Retina (tissue), 1 donor: ENCODE results near the gene FAM78B.

Source experiments
- DNase-seq: peaks from one replicate; pipeline ENCODE4 v3.0.0-alpha.2; 2016

FAM78B gene, protein sequence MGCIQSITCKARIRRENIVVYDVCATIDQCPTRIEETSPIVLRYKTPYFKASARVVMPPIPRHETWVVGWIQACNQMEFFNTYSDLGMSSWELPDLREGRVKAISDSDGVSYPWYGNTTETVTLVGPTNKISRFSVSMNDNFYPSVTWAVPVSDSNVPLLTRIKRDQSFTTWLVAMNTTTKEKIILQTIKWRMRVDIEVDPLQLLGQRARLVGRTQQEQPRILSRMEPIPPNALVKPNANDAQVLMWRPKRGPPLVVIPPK

DNA sequence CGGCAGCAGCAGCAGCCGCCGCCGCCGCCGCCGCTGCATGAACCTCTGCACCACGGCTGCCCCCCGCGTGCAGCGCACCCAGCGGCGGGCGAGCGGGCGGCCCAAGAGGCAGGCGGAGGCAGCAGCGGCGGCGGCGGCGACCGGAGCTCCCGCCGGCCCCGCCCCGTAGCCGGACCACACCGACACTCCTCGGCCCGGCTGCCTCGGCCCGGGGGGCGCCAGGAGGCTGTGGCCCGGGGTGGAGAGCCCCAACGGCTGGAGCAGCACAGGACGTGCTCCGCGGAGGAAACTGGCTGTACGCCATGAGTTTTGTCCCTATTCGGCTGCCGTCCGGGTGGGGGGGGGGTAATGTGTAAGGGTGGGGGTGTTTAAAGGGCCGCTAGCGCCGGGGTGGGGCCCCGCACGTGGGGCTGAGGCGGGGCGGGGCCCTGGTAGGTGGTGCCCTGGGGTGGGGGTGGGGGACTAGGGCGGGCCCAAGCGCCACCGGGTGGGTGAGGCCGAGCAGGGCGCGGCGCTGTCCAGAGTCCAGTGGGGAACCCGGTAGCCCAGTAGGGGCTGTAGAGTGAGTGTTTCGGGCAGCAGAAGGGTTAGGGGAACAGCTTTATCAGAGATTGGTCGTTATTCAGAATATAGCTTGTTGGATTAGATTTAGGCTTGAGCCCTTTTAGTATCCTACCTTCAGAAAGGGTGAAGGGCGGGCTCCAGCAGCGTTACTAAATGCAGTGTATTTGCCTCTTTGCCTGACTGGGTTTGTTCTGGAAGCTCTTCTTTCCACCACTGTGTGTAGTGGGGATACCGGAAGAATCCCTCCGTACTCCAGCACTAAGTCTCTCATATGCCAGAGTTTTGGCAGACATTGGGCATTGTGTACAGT, at the start of gene FAM78B:
TSS of gene FAM78B (minus strand) at position 304 of the 874 bp plus-strand sequence. CDS start 753 bp downstream, outside the sequence.
- peak; percentile 65 for DNase-seq

DNA sequence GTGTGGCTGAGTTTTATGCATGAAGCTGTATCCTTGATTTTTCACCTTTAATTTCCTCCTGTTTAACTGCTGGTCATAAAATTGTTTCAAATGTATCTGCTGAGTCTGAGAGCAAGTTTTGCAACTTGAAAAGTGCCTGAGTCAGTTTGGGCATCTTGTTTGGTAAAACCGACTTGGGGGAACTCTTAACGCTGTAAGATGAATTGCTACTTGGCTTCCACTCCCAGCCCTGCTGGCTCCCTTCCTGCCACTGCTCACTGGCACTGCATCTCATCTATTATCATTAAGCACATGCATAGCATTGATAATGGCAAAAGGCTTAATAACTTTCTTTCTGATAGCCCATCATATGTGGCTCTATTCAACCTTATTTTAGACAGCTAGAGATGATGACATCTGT, 35.7 kb upstream of the FAM78B start:
- DNase-seq = no peak

DNA sequence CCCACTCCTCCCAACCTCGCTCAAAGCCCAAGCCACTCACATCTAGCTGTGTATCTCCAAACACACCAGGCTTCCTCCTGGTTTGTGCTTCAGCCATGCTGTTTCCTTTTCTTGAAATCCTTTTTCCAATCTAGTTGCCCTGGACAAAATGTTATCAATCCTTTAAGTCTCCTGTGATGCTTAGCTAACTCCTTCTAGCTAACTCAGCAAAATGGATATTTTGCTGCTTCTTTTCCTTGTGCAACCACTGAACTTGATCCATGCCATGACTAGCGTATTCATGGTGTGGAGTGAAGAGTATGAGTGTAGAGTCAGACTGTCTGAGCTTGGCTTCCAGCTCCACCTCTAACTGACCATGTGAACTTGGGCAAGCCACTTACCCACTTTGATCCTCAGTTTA, 33.9 kb upstream of the FAM78B start:
- DNase-seq = no peak

DNA sequence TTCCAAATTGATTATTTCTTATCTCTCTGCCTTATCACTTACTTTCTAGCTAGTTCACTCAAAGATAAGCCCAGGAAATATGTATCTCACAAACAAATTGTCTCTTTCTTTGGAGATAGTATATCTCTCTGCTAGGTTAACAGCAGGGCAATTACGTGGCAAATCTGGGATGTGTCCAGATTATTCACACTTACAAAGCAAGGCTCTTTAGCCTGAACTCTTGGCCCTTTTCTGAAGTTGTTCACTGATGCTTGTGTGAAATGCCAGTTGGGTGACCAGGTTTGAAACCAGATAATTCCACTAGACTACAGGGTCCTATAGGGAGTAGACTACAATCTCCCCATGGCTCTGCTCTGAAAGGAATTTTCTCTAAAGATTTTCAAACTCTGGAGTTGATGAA, 30.8 kb upstream of the FAM78B start:
- no peak for DNase-seq

DNA sequence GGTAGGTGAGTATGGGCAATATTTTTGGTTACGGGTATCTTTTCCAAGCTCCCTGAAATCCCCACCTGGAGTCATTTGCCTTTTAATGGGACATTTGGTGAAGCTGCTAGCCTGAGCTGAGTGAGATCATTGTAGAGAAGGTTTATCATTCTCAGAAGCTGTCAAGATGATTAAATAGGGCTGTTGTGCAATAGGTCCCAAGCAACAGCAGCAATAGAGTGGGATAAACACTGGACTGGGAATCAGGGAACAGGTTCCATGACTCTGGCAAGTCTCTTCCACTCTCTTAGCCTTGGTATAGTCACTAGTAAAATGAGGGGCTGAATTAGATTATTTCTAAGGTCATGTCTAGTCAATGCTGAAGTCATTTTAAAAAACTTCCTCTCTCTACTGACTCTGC, 30.3 kb upstream of the FAM78B start:
- no peak for DNase-seq

DNA sequence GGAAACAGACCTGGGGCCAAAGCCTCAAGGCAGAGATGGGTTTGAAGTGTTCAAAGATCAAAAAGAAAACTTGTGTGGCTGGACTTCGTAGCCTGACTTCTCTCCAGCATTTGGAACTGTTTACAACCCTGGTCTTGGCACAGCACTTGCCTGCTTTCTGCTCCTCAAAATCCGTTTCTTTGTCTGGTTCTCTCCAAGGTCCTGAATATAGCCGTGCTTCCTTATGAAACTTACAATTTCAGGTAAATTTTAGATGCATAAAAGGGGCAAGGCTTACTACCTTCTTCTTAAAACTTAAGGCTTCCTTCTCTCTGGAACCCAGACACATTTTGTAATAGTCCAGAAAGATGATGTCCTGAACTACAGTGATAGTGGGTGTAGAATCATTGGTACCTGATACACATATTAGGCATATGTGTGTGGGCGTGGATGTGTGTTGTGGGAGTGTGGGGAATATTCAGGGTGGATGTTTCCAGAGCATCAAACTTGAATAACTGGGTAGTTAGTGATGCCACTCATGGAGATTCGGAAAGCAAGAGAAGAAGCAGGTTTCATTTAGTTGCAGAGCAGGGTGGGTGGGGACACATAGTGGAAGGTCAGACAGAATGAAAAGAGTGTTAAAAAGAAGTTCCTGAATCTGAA, 26.4 kb upstream of the FAM78B start:
- no peak for DNase-seq

DNA sequence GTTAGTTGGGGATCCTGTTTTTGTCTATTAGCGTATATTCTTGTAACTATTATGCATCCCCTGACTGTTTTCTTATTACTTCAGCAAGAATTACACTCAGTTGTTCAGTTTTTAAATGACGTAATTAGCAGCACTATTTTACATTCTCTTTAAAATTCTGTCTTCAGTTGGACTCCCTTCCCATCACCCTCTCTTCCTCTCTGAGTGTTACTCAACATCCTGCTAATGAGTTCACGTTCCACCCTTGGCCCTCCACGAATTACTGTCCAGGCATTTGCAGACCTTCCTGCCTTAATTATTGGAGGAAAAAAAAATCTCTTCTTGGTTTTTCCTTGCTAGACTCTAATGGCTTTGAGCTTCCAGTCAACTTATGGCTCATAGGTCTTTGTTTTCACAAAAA, 23.6 kb upstream of the FAM78B start:
- DNase-seq = no peak

DNA sequence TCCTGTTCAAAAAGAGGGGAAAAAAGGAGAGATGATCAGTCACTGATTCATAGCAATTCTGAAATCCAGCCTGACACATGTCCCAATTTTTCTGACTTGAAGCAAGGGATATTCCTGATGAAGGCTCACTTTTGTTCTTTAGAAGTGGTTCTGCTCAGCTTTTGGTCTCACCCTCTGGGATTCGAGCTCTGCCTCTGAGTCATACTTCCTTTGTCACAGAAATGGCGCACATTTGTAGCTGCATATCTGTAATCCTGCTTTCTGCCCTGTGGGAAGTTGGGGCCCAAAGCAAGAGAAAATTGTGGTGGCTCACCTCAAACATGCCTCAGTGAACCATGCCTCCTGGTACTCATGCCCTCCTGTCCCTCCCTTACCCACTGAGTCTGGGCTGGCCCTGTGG, 22.3 kb upstream of the FAM78B start:
- DNase-seq = no peak

DNA sequence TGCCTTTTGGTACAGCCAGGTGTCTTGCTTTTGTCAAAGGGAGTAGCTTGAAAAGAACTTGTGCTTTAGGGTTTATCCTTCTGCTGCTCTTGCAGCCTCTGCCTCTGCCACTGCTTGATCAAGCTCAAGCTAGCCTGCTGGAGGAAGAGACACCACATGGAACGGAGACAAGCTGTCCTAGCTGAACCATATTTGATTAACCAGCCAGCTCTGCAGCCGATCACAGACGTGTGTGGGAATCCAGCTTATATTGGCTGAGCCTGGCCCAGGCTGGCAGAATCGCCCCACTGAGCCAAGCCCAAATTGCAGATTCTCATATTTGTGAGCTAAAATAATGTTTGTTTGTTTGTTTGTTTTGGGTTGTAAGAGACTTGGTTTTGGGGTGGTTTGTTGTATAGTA, 18.7 kb upstream of the FAM78B start:
- no peak for DNase-seq

DNA sequence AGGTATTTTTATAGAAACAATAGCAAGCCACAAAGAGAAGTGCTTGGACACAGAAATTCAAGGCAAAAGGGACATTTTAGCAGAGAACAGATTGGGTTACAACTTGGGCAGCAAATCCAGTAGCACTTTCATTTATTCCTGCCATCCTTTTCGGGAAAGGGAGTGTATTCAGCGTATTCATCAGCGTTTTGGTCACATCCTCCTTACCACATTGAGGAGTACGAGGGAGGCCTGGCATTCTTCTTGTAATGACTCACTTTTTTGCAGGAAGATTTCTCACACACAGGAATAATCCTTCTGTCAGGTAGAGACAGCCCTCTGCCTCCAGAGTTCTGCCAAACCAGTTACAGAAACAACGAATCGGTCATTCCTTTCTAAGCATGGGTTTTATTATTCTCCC, 18.1 kb upstream of the FAM78B start:
- no peak for DNase-seq

DNA sequence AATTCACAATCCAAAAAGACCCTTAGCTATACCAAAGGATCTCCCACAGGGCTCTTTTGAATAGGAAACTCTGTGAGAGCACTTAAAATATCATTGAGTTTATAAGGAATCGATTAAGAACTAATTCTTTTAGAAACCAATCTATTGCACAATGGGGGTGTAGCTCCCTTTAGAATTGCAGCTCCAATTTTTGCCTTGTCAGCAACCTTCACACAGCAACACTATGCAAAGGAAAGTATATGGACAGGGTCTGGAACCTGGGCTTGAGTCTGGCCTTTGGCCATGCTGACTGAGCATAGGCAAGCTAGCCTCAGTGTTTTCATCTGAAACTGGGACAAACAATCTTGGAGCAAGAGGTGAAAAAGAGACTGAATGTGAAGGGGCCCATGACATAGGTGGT, 17.2 kb upstream of the FAM78B start:
- no peak for DNase-seq

DNA sequence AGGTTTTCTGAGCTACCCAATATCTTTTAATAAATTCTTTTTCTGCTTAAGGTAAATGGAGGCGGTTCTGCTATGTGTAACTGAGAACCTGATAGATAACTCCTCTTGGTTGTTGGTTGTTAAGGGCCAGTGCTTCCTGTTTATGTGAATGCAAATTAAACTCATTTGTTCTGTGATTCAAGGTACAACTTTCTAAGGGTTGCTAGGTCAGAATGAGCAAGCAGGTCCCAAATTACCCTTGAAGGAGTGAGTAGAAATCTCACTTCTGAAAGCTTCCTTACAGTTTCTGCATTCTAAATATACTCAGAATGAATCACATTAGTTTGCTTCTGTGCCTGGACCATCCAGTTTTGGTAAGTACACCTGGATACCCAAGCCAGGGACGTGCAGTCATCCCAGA, 15.5 kb upstream of the FAM78B start:
- no peak for DNase-seq

DNA sequence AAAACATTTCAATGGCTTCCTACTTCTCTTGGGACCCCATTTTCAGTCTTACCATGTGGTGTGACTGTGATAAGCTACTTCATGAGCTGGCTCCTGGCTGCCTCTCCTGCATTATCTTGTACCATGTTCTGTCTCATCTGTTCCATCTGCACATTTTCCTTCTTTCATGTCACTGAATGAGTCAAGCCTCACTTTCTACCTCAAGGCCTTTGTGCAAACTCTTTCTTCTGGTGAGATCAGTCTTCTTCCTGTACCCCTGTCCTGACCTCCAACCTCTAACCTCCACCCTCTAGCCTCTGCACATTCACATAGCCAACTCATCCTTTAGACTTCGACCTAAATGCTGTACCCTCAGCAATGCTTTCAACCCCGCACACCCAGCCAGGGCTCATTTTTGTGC, 9.6 kb upstream of the FAM78B start:
- no peak for DNase-seq

DNA sequence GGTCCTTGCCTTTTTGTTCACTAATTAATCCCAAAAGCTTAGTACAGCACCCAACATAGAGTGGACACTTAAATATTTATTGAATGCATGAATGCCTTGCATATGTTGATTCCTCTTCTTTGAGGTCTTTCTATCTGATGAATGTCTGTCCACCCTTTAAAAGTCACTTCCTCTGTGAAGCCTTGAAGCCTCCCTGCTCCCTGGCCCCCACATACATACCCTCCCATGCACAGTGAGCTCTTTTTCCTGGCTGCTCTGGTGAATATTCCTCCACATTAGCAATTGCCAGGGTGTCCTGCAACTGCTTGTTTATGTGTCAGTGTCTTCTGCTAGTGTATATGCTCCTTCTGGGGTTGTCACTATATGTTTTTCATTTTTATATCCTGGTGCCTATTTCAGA, 8.2 kb upstream of the FAM78B start:
- DNase-seq = no peak

DNA sequence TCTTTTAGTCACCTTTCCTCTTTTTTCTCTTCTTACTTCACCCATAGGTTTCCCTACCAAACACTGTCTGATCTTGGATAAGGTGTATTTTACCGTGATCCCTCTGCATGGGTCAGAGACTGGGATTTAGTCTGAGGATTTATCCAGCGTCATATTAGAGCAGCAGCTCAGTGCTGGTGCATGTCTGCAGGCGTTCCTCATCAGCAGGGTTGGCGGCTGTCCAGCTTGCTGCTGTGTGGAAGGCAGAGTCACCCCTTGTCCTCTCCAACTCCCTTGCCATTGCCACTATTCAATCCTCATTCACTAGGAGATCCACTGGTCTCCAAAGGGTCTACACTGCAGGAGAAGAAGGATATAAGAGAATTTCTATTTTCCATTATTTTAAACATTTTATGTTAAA, 7.3 kb upstream of the FAM78B start:
- no peak for DNase-seq

DNA sequence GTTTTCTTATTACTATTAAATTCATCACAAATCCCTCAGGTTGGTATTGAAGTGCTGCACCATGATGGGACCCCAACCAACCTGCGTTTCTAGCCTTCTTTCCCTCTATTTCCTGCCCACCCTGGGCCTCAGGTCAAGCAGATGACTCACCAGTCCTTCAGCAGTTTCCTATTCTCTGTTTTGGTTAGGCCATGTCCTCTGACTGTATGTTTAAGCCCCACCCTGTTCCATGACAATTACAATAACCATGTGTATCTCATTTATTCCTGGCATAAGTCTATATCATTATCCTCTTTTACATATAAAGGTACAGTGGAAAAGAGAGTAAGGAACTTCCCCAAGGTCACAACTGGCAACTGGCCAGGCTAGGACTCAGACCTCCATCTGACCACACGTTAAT, 5.3 kb upstream of the FAM78B start:
- no peak for DNase-seq

DNA sequence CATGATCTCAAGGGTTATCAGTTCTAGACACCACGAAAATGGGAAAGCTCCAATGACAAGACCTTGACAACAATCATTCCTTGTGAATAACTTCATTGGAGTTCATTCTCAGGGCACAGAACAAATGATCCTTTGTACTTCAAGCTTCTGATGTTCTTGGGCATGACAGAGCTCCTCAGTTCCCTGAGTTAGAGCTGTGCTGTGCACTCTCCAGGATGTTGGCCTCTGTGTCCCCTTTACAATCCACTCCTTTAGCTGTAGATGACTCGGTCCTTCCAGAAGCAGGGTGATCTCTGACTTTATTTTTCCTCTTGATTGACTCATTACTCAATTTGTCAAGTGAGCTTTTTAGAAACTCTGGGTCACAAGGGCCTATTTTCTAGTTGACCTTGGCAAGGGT, 3.9 kb upstream of the FAM78B start:
- DNase-seq = no peak

DNA sequence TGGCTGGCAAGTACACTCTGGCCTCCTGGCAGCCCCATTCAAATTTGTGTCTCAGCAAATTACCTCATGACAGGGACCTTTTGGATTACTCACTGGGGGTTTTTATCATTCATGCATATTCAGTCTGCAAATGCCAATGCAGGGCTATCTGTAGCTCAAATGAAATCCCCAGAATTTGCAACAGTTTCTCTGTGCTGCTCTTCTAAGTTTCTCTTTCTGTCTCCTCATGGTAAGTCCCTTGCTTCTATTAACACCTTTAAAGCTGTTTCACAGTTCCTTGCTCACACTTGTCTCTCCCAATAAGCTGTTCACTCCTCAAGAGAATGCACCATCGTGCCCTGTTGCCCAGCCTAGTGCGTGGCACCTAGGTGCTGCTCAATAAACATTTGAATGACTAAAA, 3.3 kb upstream of the FAM78B start:
- DNase-seq = no peak

DNA sequence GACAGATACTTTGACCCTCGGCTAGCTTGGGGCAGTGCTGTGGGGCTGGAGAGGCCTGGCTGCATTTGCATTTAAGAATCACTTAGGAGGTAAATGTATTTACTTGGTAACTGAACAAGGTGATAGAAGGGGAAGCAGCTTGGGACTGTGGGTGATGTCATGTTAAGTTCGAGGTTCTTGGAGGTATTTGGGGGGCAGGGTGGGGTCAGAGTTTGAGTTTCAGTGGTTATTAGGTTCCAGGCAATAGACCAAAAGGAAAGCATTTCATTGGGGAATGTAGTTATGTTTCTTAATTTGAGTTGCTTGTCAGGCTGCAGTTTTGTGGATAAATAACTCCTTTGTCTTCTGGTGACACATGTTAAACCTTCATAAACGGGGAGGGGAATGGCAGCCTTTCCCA, 2.4 kb upstream of the FAM78B start:
- DNase-seq = no peak

DNA sequence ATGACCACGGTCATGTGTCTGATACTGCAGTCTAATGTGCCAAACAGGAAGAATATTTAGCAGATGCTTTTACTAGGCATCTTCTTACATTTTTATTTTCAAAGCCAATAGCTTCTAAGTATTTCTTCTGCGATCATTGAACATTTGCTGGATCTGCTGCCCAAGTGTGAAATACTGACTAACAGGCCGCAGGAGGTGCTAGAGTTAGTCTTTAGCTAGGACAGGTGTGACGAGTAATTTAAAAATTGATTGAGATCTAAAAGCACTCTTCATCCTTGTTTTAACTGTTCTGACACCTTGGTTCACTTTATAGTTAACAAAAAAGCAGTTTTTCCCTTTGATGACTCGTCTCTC, 748 bp upstream of the FAM78B start:
- no peak for DNase-seq

DNA sequence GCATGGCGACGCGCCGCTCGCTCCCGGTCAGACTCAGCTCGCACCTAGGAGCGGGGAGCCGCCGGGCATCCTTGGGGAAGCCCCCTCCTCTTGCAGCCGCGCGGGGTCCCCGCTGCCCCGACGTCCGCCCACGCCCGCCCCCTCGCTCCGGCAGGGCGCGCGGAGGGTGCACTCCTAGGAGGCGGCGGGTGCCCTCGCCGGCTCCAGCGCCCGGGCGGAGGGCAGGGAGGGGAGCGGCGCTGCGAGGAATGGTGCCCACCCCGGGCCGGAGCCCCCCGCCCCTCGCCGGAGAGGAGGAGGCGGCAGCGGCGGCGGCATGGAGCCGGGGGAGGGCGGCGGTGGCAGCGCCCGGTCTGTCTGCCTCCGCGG, 488 bp downstream of the FAM78B start:
- DNase-seq = peak; percentile 16

DNA sequence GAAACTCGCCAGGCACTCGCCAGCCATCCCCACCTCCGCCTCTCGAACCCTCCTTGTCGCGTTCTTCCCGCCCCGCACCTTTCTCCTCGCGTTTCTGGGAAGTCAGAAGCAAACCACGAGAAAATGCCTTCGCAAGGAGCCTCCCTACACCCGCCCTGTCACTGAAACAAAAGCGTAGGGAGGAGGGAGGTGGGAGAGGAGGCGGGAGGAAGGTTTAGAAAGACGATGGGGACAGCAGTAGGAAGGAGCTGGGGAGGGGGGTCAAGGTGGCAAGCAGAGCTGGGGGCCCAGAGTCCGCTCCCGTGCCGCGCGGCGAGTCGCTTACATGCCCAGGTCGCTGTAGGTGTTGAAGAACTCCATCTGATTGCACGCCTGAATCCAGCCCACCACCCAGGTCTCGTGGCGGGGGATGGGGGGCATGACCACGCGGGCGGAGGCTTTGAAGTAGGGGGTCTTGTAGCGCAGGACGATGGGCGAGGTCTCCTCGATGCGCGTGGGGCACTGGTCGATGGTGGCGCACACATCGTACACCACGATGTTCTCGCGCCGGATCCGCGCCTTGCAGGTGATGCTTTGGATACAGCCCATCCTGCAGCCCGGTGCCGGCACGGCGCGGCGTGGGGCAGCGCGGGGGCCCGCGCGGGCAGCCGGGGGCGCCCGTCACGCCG, 1.0 kb downstream of the FAM78B start:
- peak; percentile 69 for DNase-seq

DNA sequence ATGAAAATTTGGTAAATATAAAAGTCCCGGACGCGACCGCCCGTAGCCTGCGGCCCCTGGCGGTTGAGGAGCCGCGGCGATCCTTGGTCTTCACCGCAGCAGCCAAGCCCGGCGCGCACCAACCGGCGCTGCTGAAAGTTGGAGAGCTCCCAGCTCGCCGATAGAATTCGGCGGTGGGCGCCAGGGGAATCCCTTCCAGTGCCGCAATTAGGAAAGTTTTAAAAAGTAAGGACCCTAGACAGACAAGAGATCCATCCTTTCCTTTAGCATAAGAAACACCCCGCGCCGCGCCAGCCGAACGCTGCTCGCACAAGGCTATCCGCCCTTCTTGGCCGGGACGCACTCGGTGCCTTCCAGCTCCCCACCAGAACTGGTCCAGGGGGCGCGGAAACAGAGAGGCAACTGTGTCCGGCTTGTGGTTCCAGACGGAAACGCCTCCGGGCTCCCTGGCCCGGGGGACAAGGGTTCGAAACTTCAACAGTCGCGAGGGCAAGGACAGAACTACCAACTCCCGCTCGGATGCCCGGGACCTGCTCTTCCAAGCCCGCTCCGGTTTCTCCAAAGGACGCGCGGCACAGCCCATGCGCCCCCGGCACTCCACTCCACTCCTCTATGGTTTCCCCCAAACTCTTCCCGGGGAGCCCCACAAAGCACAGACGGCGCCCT, 1.7 kb downstream of the FAM78B start:
- DNase-seq = peak; percentile 83
